Measurements from ENCODE around the gene MYOF. TPM values are rescaled to one million over a fixed set of nuclear protein-coding genes. Genes with fewer than 3 reads are reported as not detected.
"Not testable (repeated sequence)": the region's sequence is repeated elsewhere in the genome, so short reads cannot be mapped to it uniquely, and the experiment has no call there.

The MYOF gene
- total RNA-seq, 1 donor from 2014 or later, result 208 TPM

GRCh38 chr10:93471110-93471651, 11.0 kb downstream of the MYOF start:
- H3K4me3 ChIP-seq (ENCODE audit: low read depth, low read length), result no peak overlapping the region
- peak; percentile 93 for DNase-seq (ENCODE audit: low read depth)
- no peak for TF ChIP-seq CTCF (conservative IDR thresholded peaks at IDR 0.05; ENCODE audit: low read depth, low read length)

GRCh38 chr10:93469454-93469853, 12.7 kb downstream of the MYOF start:
- no peak for TF ChIP-seq CTCF (conservative IDR thresholded peaks at IDR 0.05; ENCODE audit: low read depth, low read length)
- no peak overlapping the region for H3K4me3 ChIP-seq (ENCODE audit: low read depth, low read length)
- DNase-seq (ENCODE audit: low read depth), result no peak

GRCh38 chr10:93468461-93469213, 13.5 kb downstream of the MYOF start:
- peak; percentile 9 for TF ChIP-seq CTCF (conservative IDR thresholded peaks at IDR 0.05; ENCODE audit: low read depth, low read length)
- peak overlapping the region; percentile 7 for H3K4me3 ChIP-seq (ENCODE audit: low read depth, low read length)

GRCh38 chr10:93467635-93468034, 14.5 kb downstream of the MYOF start:
- not testable (repeated sequence) for DNase-seq (ENCODE audit: low read depth); H3K4me3 ChIP-seq (ENCODE audit: low read depth, low read length)

More at GRCh38 chr10:93468461-93469213, 13.5 kb downstream of the MYOF start:
- peak; percentile 80 for DNase-seq (ENCODE audit: low read depth)

- H3K4me3 ChIP-seq (ENCODE audit: low read depth, low read length), result no peak overlapping the region
- no peak for TF ChIP-seq CTCF (conservative IDR thresholded peaks at IDR 0.05; ENCODE audit: low read depth, low read length)
- DNase-seq (ENCODE audit: low read depth), result peak; percentile 92
Observed at GRCh38 chr10:93465806-93466675, 16.1 kb downstream of the MYOF start.

GRCh38 chr10:93464776-93465388, 17.3 kb downstream of the MYOF start:
- no peak for DNase-seq (ENCODE audit: low read depth)
- H3K4me3 ChIP-seq (ENCODE audit: low read depth, low read length), result no peak overlapping the region
- no peak for TF ChIP-seq CTCF (conservative IDR thresholded peaks at IDR 0.05; ENCODE audit: low read depth, low read length)

All from epithelial cell of proximal tubule (primary cell).